Lung (tissue), 12 donors: ENCODE data around the gene SERPING1. TPM values are rescaled to one million over a fixed set of nuclear protein-coding genes. Genes with fewer than 3 reads are reported as not detected.
A peak's percentile ranks its signal among the peaks of the same experiment; 100 is the strongest.

Experiments used
- ATAC-seq: fragments of 200-7000 bp; cut with Tn5 transposase; one replicate; pipeline ENCODE4 v1.9.1; 2020; ENCODE audit warnings: moderate number of reproducible peaks; ENCODE audit not compliant: insufficient read depth, low FRiP score
- DNase-seq, 3 donors: peaks; one replicate each; pipeline ENCODE4 v3.0.0-alpha.2; 2013 to 2017
- H3K27ac ChIP-seq, 2 donors: one replicate each; pipeline ENCODE4 v1.5.1; 2013; ENCODE audit warnings: mild to moderate bottlenecking in 2 of 2, moderate library complexity in 2 of 2, control low read depth in 1 of 2, inconsistent platforms in 1 of 2, low read depth in 1 of 2, low read length in 1 of 2
- H3K27me3 ChIP-seq, 3 donors: one replicate each; pipeline ENCODE4 v1.5.1; 2013; ENCODE audit warnings: low read length in 2 of 3; ENCODE audit not compliant: control insufficient read depth in 3 of 3, insufficient read depth in 3 of 3
- H3K36me3 ChIP-seq, 4 donors: one replicate each; pipeline ENCODE4 v1.5.1; 2013; ENCODE audit warnings: low read length in 4 of 4, mild to moderate bottlenecking in 1 of 4, moderate library complexity in 1 of 4; ENCODE audit not compliant: control insufficient read depth in 4 of 4, insufficient read depth in 4 of 4
- H3K4me1 ChIP-seq, 5 donors: one replicate each; pipeline ENCODE4 v1.5.1; 2013; ENCODE audit warnings: low read length in 5 of 5, mild to moderate bottlenecking in 2 of 5, moderate library complexity in 1 of 5; ENCODE audit not compliant: control insufficient read depth in 5 of 5, insufficient read depth in 5 of 5
- H3K4me3 ChIP-seq: one replicate; pipeline ENCODE4 v1.5.1; 2013; ENCODE audit warnings: mild to moderate bottlenecking, control low read depth, moderate library complexity
- H3K9ac ChIP-seq, 2 donors: one replicate each; pipeline ENCODE4 v1.5.1; 2013; ENCODE audit warnings: low read length in 2 of 2, control low read depth in 1 of 2; ENCODE audit not compliant: insufficient read depth in 1 of 2
- H3K9me3 ChIP-seq, 4 donors: one replicate each; pipeline ENCODE4 v1.5.1; 2013; ENCODE audit warnings: low read length in 3 of 4, mild to moderate bottlenecking in 1 of 4, moderate library complexity in 1 of 4; ENCODE audit not compliant: control insufficient read depth in 4 of 4, insufficient read depth in 3 of 4
- CTCF ChIP-seq: IDR thresholded peaks from 2 replicates; pipeline ENCODE4 v1.5.1; 2012; ENCODE audit warnings: mild to moderate bottlenecking; ENCODE audit errors: control extremely low read depth, extremely low read depth
- WGBS, 2 donors: extraction: QIAGEN DNeasy Blood & Tissue Kit; methylation state at CpG; one replicate each; pipeline ENCODE4 v1.1.7; 2013; 5-methylcytosine and 5-hydroxymethylcytosine counted together
- polyA plus RNA-seq, 2 donors: library from polyadenylated mRNA; stranded (reverse); fragments of 200-250 nt; gene quantifications; one replicate each; pipeline ENCODE4 v1.2.1, GENCODE V29; 2013
- total RNA-seq, 2 donors: library from RNA; depleted of rRNA in 1 of 2; stranded (reverse); fragments of >200 nt in 1 of 2; gene quantifications; one replicate each; pipeline ENCODE4 v1.2.1, GENCODE V29; 2014 to 2021
- donor health status: control.
- donor health status: control.
- donor health status: Bipolar disorder and iron deficiency.
- donor health status: healthy.
- donor health status: DM: yes; HTN: yes; CAD: no.

Gene SERPING1
- total and polyA plus RNA-seq, 4 donors = 102 to 418 (median 310) TPM

GRCh38 chr11:57641011-57641807, 43.7 kb downstream of the SERPING1 start:
- H3K36me3 ChIP-seq = peaks cover 0 to 9% (median 4%) of the 10 kb centered on the region in 4 donors
- no peaks in the 10 kb centered on the region for H3K27me3 ChIP-seq
- no peaks in the 10 kb centered on the region for H3K9me3 ChIP-seq
- no peak overlapping the region for H3K9ac ChIP-seq
- peak; percentile 33 for TF ChIP-seq CTCF
- ATAC-seq (no peak), DNase-seq (peak; percentile 32 to 80 (median 74))
- H3K27ac ChIP-seq = no peak overlapping the region
- peaks cover 0 to 57% (median 24%) of the 10 kb centered on the region in 5 donors for H3K4me1 ChIP-seq
- WGBS, 2 donors = 62 to 64% methylated on average over 7 of the region's 7 CpGs
- H3K4me3 ChIP-seq = no peak overlapping the region

GRCh38 chr11:57643802-57644201, 46.3 kb downstream of the SERPING1 start:
- no peak overlapping the region for H3K4me3 ChIP-seq
- no peak for ATAC-seq

GRCh38 chr11:57644748-57645688, 47.5 kb downstream of the SERPING1 start:
- H3K4me3 ChIP-seq = no peak overlapping the region
- 12 to 15% methylated on average over 17 of the region's 17 CpGs for WGBS, 2 donors
- H3K4me1 ChIP-seq = peaks cover 0 to 74% (median 35%) of the 10 kb centered on the region in 5 donors
- TF ChIP-seq CTCF = peak; percentile 60
- peak; percentile 67 for ATAC-seq
- DNase-seq = peak; percentile 82 to 85 (median 84)
- H3K36me3 ChIP-seq = peaks cover 0 to 9% (median 2%) of the 10 kb centered on the region in 4 donors
- H3K27ac ChIP-seq = peak overlapping the region in 1 of 2 donors; percentile 18
- peaks cover 0 to 2% (median 0%) of the 10 kb centered on the region in 4 donors for H3K9me3 ChIP-seq
- no peak overlapping the region for H3K9ac ChIP-seq
- H3K27me3 ChIP-seq = no peaks in the 10 kb centered on the region

More at GRCh38 chr11:57643802-57644201, 46.3 kb downstream of the SERPING1 start:
- H3K27ac ChIP-seq = no peak overlapping the region
- no peaks in the 10 kb centered on the region for H3K27me3 ChIP-seq
- no peak for DNase-seq
- 57 to 74% methylated on average over 3 of the region's 3 CpGs for WGBS, 2 donors
- peaks cover 0 to 72% (median 36%) of the 10 kb centered on the region in 5 donors for H3K4me1 ChIP-seq
- TF ChIP-seq CTCF = no peak
- H3K9ac ChIP-seq = no peak overlapping the region
- peaks cover 0 to 2% (median 0%) of the 10 kb centered on the region in 4 donors for H3K9me3 ChIP-seq
- peaks cover 0 to 9% (median 2%) of the 10 kb centered on the region in 4 donors for H3K36me3 ChIP-seq
